Activated CD4-positive, CD25-positive, alpha-beta regulatory T cell (primary cell): ENCODE data around the gene TTN.

ENCODE experiments used
- DNase-seq, 4 experiments: peaks; one replicate each; lab custom pipeline; 2025; lab: John Stamatoyannopoulos, UW

The TTN gene

DNA sequence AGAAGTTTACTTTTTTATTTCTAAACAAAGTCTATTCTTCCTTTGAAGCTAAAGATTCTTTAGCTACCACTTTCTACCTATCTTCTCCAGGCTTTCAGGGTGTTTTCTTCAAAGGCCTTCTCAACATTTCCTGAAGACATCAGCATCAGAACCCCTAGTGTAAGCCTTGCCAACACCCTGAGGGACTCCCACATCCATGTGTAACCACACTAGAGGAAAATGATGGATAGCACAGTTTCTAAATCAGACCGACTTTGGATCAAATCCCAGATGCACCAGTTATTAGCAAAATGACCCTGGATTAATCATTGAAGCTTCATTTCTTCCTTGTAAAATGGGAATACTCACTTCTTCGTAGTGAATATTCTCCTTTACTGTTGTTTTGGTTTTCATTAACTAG, 4.7 kb upstream of the TTN start:
- no peak for DNase-seq

DNA sequence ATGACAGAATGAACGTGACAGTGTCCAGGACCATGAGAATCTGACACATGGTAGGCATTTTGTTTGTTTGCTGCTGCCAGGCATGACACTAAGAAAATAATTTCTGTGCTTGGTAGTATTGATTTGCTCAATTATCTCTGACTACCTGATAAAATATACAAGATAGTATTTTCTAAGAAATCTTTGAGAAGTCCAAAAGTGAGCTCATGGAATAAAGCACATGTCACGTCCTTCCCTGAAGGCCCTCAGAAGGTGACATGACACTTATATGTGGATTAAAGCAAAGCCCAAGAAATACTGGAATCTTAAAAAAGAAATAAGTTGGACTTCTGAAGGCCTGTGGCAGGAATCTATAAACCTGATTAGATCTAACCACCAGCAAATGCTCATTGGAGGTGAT, 3.8 kb upstream of the TTN start:
- no peak for DNase-seq

- no peak for DNase-seq
Measured at GRCh38 chr2:178810422-178810821, 3.2 kb upstream of the TTN start.

DNA sequence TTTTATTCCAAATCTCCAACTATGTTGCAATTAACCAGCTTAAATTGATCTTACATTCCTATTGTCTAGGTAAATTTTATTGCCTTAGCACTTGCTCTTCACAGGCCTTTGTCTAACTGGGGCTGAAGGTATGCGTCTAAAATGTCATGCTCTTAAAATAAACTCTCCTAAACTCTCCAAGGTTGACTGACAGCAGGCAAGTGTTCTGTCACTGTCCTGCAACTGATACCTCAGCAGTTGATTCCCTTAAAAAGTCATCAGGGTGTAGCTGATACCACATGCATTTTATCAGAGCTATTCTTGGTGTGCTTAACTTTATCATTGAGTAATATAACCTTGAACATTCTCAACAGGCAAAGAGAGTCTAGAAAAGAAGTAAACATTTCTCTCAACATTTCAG, 680 bp downstream of the TTN start:
- DNase-seq: no peak

DNA sequence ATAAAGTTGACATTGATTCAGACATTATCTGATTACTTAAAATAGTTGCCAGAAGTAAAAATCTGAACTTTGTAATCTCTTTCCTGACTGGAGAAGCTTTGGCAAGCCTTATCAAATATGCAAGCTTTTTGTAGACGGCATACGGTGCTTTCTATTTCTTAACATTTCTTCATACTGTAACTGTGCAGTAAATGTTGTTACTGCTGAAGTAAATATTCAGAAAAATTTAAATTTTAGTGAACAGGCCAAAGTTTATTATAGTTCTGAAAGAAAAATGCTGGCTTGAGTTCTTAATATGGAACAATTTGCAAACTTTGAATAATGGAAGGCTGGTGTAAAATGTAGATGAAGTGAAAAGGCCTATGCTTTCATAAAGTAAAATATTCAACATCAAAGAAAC, 1.8 kb downstream of the TTN start:
- no peak for DNase-seq

DNA sequence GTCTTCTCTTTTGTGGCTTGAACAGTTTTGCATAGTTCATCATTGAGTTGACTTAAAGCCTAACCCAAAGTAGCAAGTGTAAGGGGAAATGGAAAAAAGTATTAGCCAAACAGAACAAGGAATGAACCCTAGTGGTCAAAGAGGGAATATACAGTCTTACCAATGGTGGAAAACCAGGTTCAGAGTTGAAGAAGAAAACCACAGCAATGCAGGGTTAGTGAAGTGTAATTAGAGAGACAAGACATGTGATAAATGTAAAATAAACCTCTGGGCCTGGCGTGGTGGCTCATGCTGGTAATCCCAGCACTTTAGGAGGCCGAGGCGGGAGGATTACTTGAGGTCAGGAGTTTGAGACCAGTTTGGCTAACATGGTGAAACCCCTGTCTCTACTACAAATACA, 2.4 kb downstream of the TTN start:
- no peak for DNase-seq

GRCh38 chr2:178800510-178800909, 6.7 kb downstream of the TTN start:
- DNase-seq: no peak

- DNase-seq: no peak
Measured at GRCh38 chr2:178799305-178799704, 7.9 kb downstream of the TTN start.

GRCh38 chr2:178796079-178796677, 11.0 kb downstream of the TTN start:
- DNase-seq: no peak

GRCh38 chr2:178787934-178788333, 19.3 kb downstream of the TTN start:
- no peak for DNase-seq

- DNase-seq: no peak
Measured at GRCh38 chr2:178787155-178787554, 20.1 kb downstream of the TTN start.

- no peak for DNase-seq
Measured at GRCh38 chr2:178783889-178784288, 23.3 kb downstream of the TTN start.

- no peak for DNase-seq
Measured at GRCh38 chr2:178782236-178782635, 25.0 kb downstream of the TTN start.

DNA sequence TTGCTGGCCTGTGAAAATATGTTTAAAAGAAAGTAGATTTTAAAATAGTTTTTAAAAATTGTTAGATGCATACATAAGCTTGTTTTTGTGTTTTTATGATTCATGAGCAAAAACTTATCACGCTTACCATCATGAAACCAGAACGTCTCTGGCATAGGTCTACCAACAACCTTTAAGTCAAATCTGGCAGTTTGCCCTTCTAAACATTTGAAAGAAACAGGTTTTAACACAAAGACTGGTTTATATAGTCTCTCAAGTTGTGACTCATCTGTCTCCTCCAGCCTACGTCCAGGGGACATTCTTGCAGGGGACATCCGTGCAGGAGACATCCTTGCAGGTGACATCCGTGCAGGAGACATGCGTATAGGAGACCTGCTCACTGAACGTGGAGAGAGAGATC, 29.6 kb downstream of the TTN start:
- DNase-seq: no peak

DNA sequence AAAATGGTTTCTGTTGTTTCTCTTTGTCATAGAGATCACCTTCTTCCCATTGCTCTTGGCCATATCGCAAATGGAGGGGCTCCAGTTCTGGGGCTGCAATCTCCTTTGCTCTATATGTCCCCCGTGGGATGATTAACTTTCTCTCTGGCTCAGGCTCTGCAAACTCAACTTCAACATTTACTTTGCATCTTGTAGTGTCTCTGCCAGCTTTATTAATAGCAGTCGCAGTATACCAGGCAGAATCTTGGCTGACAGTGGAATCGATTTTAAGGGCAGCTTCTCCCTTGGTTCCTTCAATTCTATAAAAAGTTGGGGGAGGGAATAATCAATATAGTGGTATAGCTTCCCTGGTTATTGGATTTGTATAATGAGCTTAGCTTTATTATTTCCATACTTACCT, 30.5 kb downstream of the TTN start:
- DNase-seq: no peak

- DNase-seq: no peak
Measured at GRCh38 chr2:178775975-178776374, 31.2 kb downstream of the TTN start.

GRCh38 chr2:178770518-178770917, 36.7 kb downstream of the TTN start:
- no peak for DNase-seq

GRCh38 chr2:178767094-178768060, 39.8 kb downstream of the TTN start:
- DNase-seq: no peak

DNA sequence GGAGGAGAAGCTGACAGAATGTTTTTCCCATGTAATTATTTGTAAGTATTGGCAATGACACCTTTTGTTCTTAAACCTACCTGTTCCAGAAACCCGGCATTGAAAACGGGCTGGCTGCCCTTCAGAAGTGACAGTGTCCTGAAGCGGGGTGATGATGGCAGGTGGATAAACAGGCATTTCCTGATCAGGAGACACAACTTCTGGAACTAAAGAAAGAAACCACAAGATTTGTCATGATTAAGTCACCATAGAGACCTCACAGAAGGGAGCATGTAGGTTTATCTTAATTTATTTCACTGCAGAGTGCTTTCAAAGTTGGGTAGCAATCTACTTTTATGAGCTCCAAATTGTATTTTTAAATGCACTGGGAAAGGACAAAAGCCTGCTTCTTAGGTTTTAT, 43.1 kb downstream of the TTN start:
- no peak for DNase-seq

GRCh38 chr2:178761759-178762371, 45.4 kb downstream of the TTN start:
- DNase-seq: no peak

- DNase-seq: no peak
Measured at GRCh38 chr2:178756843-178757242, 50.4 kb downstream of the TTN start.

DNA sequence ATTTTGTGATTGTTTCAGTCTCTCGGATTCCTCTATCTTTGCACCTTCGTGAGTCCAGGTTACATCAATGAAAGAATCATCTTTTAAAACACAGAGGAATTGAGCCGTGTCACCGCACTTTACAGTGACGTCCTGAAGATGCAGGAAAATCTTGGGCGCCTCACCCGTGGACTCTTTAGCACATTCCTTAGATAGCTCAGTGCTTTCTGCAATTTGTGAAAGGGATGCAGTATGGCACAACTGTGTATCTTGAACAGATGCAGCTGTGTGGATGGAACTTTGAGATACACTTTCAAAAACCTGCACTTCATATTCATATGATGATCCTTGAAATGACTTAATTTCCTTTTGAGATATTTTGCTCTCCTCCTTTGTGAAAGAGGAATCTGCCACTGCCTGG, 50.9 kb downstream of the TTN start:
- DNase-seq: no peak

DNA sequence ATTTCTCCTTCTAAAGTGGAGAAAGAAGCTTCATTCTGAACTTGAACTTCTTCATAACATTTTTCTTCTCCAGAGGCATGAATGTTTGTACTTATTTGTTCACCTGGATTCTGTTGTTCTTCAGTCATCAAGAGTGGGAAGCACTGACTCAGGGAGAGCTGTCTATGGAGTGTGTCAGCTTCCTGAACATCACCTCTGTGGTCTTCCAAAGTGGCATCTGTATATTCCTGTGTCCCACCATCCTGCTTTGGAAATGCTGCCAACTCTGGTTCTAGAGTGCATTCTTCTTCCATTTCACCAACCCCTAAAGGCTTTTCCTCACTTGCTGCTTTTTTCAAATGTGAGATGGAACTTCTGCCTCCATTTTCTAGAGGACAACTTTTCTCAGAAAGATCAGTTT, 59.5 kb downstream of the TTN start:
- DNase-seq: no peak
